ENCODE data around the gene DIAPH3.

DIAPH3 gene

GRCh38 chr13:59823486-59823885, 340.2 kb downstream of the DIAPH3 start:
- H3K4me2 ChIP-seq (ENCODE audit: low read length) = no peak overlapping the region
- H3K27ac ChIP-seq (ENCODE audit: low read depth, low read length) = no peak overlapping the region

GRCh38 chr13:59809564-59809963, 354.2 kb downstream of the DIAPH3 start:
- Histone ChIP-seq H3F3A (ENCODE audit: control insufficient read depth, insufficient read depth) (no peaks in the 10 kb centered on the region), H3K36me3 (ENCODE audit: control insufficient read depth, low read length) (no peaks in the 10 kb centered on the region), H4K20me1 (ENCODE audit: control insufficient read depth, insufficient read depth, low read depth, low read length) (no peaks in the 10 kb centered on the region), H3K4me2 (ENCODE audit: low read length) (no peak overlapping the region), H3K9me2 (replicated peaks; ENCODE audit: control insufficient read depth, low read length) (no peaks in the 10 kb centered on the region), H3K4me3 (ENCODE audit: low read length) (no peak overlapping the region), H3K27me3 (ENCODE audit: control insufficient read depth, low read length) (no peaks in the 10 kb centered on the region), H3K79me2 (ENCODE audit: control insufficient read depth, low read length) (no peaks in the 10 kb centered on the region), H3K27ac (ENCODE audit: low read depth, low read length) (no peak overlapping the region), H3K4me1 (ENCODE audit: control insufficient read depth, low read length) (no peaks in the 10 kb centered on the region), H3K9me3 (ENCODE audit: control insufficient read depth, insufficient read depth, low read length) (no peaks in the 10 kb centered on the region)
- TF ChIP-seq EZH2phosphoT487 (IDR thresholded peaks at IDR 0.05; ENCODE audit: borderline replicate concordance, low read length) = no peak
- TF ChIP-seq CTCF (IDR thresholded peaks at IDR 0.05; ENCODE audit: low read depth, low read length, poor library complexity, severe bottlenecking) = no peak

More at GRCh38 chr13:59823486-59823885, 340.2 kb downstream of the DIAPH3 start:
- Histone ChIP-seq H3K27me3 (ENCODE audit: control insufficient read depth, low read length) (no peaks in the 10 kb centered on the region), H3K4me1 (ENCODE audit: control insufficient read depth, low read length) (no peaks in the 10 kb centered on the region), H3K9me3 (ENCODE audit: control insufficient read depth, insufficient read depth, low read length) (no peaks in the 10 kb centered on the region), H3K4me3 (ENCODE audit: low read length) (no peak overlapping the region), H3K9me2 (replicated peaks; ENCODE audit: control insufficient read depth, low read length) (no peaks in the 10 kb centered on the region), H4K20me1 (ENCODE audit: control insufficient read depth, insufficient read depth, low read depth, low read length) (no peaks in the 10 kb centered on the region), H3F3A (ENCODE audit: control insufficient read depth, insufficient read depth) (no peaks in the 10 kb centered on the region), H3K36me3 (ENCODE audit: control insufficient read depth, low read length) (no peaks in the 10 kb centered on the region), H3K79me2 (ENCODE audit: control insufficient read depth, low read length) (no peaks in the 10 kb centered on the region)
- TF ChIP-seq EZH2phosphoT487 (IDR thresholded peaks at IDR 0.05; ENCODE audit: borderline replicate concordance, low read length) (no peak), CTCF (IDR thresholded peaks at IDR 0.05; ENCODE audit: low read depth, low read length, poor library complexity, severe bottlenecking) (no peak)

- Histone ChIP-seq H3K27ac (ENCODE audit: low read depth, low read length) (no peak overlapping the region), H3K36me3 (ENCODE audit: control insufficient read depth, low read length) (no peaks in the 10 kb centered on the region), H4K20me1 (ENCODE audit: control insufficient read depth, insufficient read depth, low read depth, low read length) (no peaks in the 10 kb centered on the region), H3K27me3 (ENCODE audit: control insufficient read depth, low read length) (no peaks in the 10 kb centered on the region), H3K4me2 (ENCODE audit: low read length) (no peak overlapping the region), H3K4me1 (ENCODE audit: control insufficient read depth, low read length) (no peaks in the 10 kb centered on the region), H3K9me2 (replicated peaks; ENCODE audit: control insufficient read depth, low read length) (no peaks in the 10 kb centered on the region), H3F3A (ENCODE audit: control insufficient read depth, insufficient read depth) (no peaks in the 10 kb centered on the region), H3K9me3 (ENCODE audit: control insufficient read depth, insufficient read depth, low read length) (no peaks in the 10 kb centered on the region), H3K4me3 (ENCODE audit: low read length) (no peak overlapping the region), H3K79me2 (ENCODE audit: control insufficient read depth, low read length) (no peaks in the 10 kb centered on the region)
- TF ChIP-seq CTCF (IDR thresholded peaks at IDR 0.05; ENCODE audit: low read depth, low read length, poor library complexity, severe bottlenecking) (no peak), EZH2phosphoT487 (IDR thresholded peaks at IDR 0.05; ENCODE audit: borderline replicate concordance, low read length) (no peak)
Measured at GRCh38 chr13:59806801-59807200, 356.9 kb downstream of the DIAPH3 start.

Measured in DOHH2 (cell line).